CD8-positive, alpha-beta memory T cell (primary cell): ENCODE data around the gene CAMKK1. TPM values are rescaled to one million over a fixed set of nuclear protein-coding genes. Genes with fewer than 3 reads are reported as not detected.
A peak's percentile ranks its signal among the peaks of the same experiment; 100 is the strongest.

Experiments used
- CTCF ChIA-PET: fragments of 350-600 bp; sonication (Branson Sonifier 250); formaldehyde crosslinking; loops from one replicate; lab custom pipeline; 2021; ENCODE audit warnings: antibody characterized with exemption; lab: Charles Lee
- POLR2A ChIA-PET: fragments of 350-600 bp; sonication (Branson Sonifier 250); formaldehyde crosslinking; loops from one replicate; lab custom pipeline; 2021; ENCODE audit warnings: antibody characterized with exemption; lab: Charles Lee
- DNase-seq, 5 donors: peaks; one replicate each; pipeline versions ENCODE4 v3.0.0 to v3.0.0-alpha.2; 2020 to 2022; ENCODE audit warnings: mixed read lengths in 1 of 5
- H3K27ac ChIP-seq: one replicate; pipeline ENCODE4 v1.7.0; 2013; ENCODE audit warnings: low read depth, mild to moderate bottlenecking, low read length, moderate library complexity
- H3K27me3 ChIP-seq: 2 replicates; pipeline ENCODE4 v1.7.0; 2013; ENCODE audit warnings: low read length, mild to moderate bottlenecking; ENCODE audit not compliant: insufficient read depth, poor library complexity, severe bottlenecking
- H3K36me3 ChIP-seq: 2 replicates; pipeline ENCODE4 v1.7.0; 2013; ENCODE audit warnings: mild to moderate bottlenecking, low read length, moderate library complexity; ENCODE audit not compliant: insufficient read depth
- H3K4me1 ChIP-seq: 2 replicates; pipeline ENCODE4 v1.7.0; 2013; ENCODE audit warnings: mild to moderate bottlenecking, low read length, moderate library complexity; ENCODE audit not compliant: insufficient read depth
- H3K4me3 ChIP-seq: 2 replicates; pipeline ENCODE4 v1.7.0; 2013; ENCODE audit warnings: mild to moderate bottlenecking, low read length
- H3K9me3 ChIP-seq: 2 replicates; pipeline ENCODE4 v1.7.0; 2013; ENCODE audit warnings: mild to moderate bottlenecking, low read length
- H3K27ac Mint-ChIP-seq, 8 donors: one replicate each; pipeline ENCODE4 v1.8.0; 2020 to 2021; ENCODE audit warnings: mixed read lengths in 8 of 8, mild to moderate bottlenecking in 6 of 8, inconsistent platforms in 3 of 8, moderate library complexity in 3 of 8
- H3K27me3 Mint-ChIP-seq, 2 donors: one replicate each; pipeline ENCODE4 v1.8.0; 2020 to 2021; ENCODE audit warnings: mixed read lengths in 2 of 2, mild to moderate bottlenecking in 1 of 2, moderate library complexity in 1 of 2
- H3K36me3 Mint-ChIP-seq, 3 donors: one replicate each; pipeline ENCODE4 v1.8.0; 2020 to 2021; ENCODE audit warnings: mixed read lengths in 3 of 3, inconsistent platforms in 1 of 3, mild to moderate bottlenecking in 1 of 3
- H3K4me1 Mint-ChIP-seq, 3 donors: one replicate each; pipeline ENCODE4 v1.8.0; 2020 to 2021; ENCODE audit warnings: mixed read lengths in 3 of 3, inconsistent platforms in 1 of 3, mild to moderate bottlenecking in 1 of 3
- H3K4me3 Mint-ChIP-seq, 7 donors: one replicate each; pipeline ENCODE4 v1.8.0; 2020 to 2021; ENCODE audit warnings: mixed read lengths in 7 of 7, mild to moderate bottlenecking in 6 of 7, moderate library complexity in 4 of 7, inconsistent platforms in 2 of 7
- H3K9me3 Mint-ChIP-seq, 5 donors: one replicate each; pipeline ENCODE4 v1.8.0; 2020 to 2022; ENCODE audit warnings: mixed read lengths in 5 of 5, mild to moderate bottlenecking in 3 of 5, moderate library complexity in 2 of 5, inconsistent platforms in 1 of 5
- polyA plus RNA-seq: library from polyadenylated mRNA; unstranded; fragments of 300-500 nt; fragmentation: Illumina TruSeq; gene quantifications from one replicate; pipeline ENCODE4 v1.2.3, GENCODE V29; 2021
- total RNA-seq, 2 experiments: library from RNA; stranded (reverse); gene quantifications; one replicate each; pipeline ENCODE4 v1.2.3, GENCODE V29; 2021

CAMKK1 gene
- total and polyA plus RNA-seq, 3 experiments from 2014 or later: 1.1 to 2.7 (median 2.3) TPM

- Mint-ChIP-seq H3K27ac (no peak overlapping the region), H3K27me3 (no peaks in the 10 kb centered on the region), H3K9me3 (no peaks in the 10 kb centered on the region), H3K36me3 (peaks cover 0 to 84% (median 10%) of the 10 kb centered on the region in 3 donors), H3K4me1 (peaks cover 0 to 4% (median 0%) of the 10 kb centered on the region in 3 donors), H3K4me3 (no peak overlapping the region)
- DNase-seq: no peak
- Histone ChIP-seq H3K9me3 (no peaks in the 10 kb centered on the region), H3K27ac (no peak overlapping the region), H3K36me3 (peaks cover 39% of the 10 kb centered on the region), H3K27me3 (no peaks in the 10 kb centered on the region), H3K4me1 (no peaks in the 10 kb centered on the region), H3K4me3 (no peak overlapping the region)
- ChIA-PET POLR2A (no interaction called here), CTCF (no interaction called here)
Observed at GRCh38 chr17:3928406-3928805, 35.6 kb upstream of the CAMKK1 start.

GRCh38 chr17:3927628-3928340 lies 34.9 kb upstream of the CAMKK1 start:
- Mint-ChIP-seq H3K9me3 (no peaks in the 10 kb centered on the region), H3K4me1 (peaks cover 0 to 4% (median 0%) of the 10 kb centered on the region in 3 donors), H3K36me3 (peaks cover 0 to 80% (median 10%) of the 10 kb centered on the region in 3 donors), H3K27ac (peak overlapping the region in 3 of 8 donors; percentile 38 to 65 (median 42)), H3K27me3 (no peaks in the 10 kb centered on the region), H3K4me3 (no peak overlapping the region)
- peaks cover 39% of the 10 kb centered on the region for H3K36me3 ChIP-seq
- H3K9me3 ChIP-seq: no peaks in the 10 kb centered on the region
- H3K27ac ChIP-seq: no peak overlapping the region
- no peak overlapping the region for H3K4me3 ChIP-seq
- ChIA-PET CTCF (interaction anchor here (2.1 kb wide), 1 partner anchor 13 kb away, joined by 7 read pairs; no protein-coding TSS in a partner anchor), POLR2A (no interaction called here)
- no peaks in the 10 kb centered on the region for H3K4me1 ChIP-seq
- DNase-seq: no peak
- H3K27me3 ChIP-seq: no peaks in the 10 kb centered on the region

GRCh38 chr17:3926860-3927627 lies 34.2 kb upstream of the CAMKK1 start:
- ChIA-PET POLR2A (no interaction called here), CTCF (interaction anchor here (0.9 to 2.1 kb wide), 2 partner anchors 13 to 16 kb away, joined by 3 to 7 read pairs; no protein-coding TSS in a partner anchor)
- Histone ChIP-seq H3K4me3 (no peak overlapping the region), H3K27ac (no peak overlapping the region), H3K4me1 (no peaks in the 10 kb centered on the region), H3K27me3 (no peaks in the 10 kb centered on the region), H3K36me3 (peaks cover 35% of the 10 kb centered on the region), H3K9me3 (no peaks in the 10 kb centered on the region)
- Mint-ChIP-seq H3K36me3 (peaks cover 0 to 73% (median 7%) of the 10 kb centered on the region in 3 donors), H3K27ac (peak overlapping the region in 5 of 8 donors; percentile 38 to 96 (median 66)), H3K4me1 (peaks cover 0 to 4% (median 0%) of the 10 kb centered on the region in 3 donors), H3K9me3 (no peaks in the 10 kb centered on the region), H3K4me3 (no peak overlapping the region), H3K27me3 (no peaks in the 10 kb centered on the region)
- DNase-seq: no peak

- Histone ChIP-seq H3K27ac (no peak overlapping the region), H3K36me3 (peaks cover 32% of the 10 kb centered on the region), H3K4me1 (no peaks in the 10 kb centered on the region), H3K4me3 (no peak overlapping the region), H3K9me3 (no peaks in the 10 kb centered on the region), H3K27me3 (no peaks in the 10 kb centered on the region)
- Mint-ChIP-seq H3K27ac (peak overlapping the region in 7 of 8 donors; percentile 1 to 96 (median 20)), H3K9me3 (no peaks in the 10 kb centered on the region), H3K27me3 (no peaks in the 10 kb centered on the region), H3K4me1 (peaks cover 0 to 4% (median 0%) of the 10 kb centered on the region in 3 donors), H3K4me3 (no peak overlapping the region), H3K36me3 (peaks cover 0 to 64% (median 7%) of the 10 kb centered on the region in 3 donors)
- no peak for DNase-seq
- POLR2A ChIA-PET: no interaction called here
- CTCF ChIA-PET: interaction anchor here (2.1 kb wide), 1 partner anchor 12 kb away, joined by 7 read pairs; no protein-coding TSS in a partner anchor
Observed at GRCh38 chr17:3925684-3926485, 33.0 kb upstream of the CAMKK1 start.

- no peaks in the 10 kb centered on the region for H3K9me3 Mint-ChIP-seq
- no peak overlapping the region for H3K27ac Mint-ChIP-seq
- H3K36me3 ChIP-seq: peaks cover 30% of the 10 kb centered on the region
- H3K4me1 Mint-ChIP-seq: peaks cover 0 to 4% (median 0%) of the 10 kb centered on the region in 3 donors
- no peak overlapping the region for H3K4me3 ChIP-seq
- peaks cover 0 to 56% (median 7%) of the 10 kb centered on the region in 3 donors for H3K36me3 Mint-ChIP-seq
- no peaks in the 10 kb centered on the region for H3K27me3 Mint-ChIP-seq
- H3K9me3 ChIP-seq: no peaks in the 10 kb centered on the region
- no peaks in the 10 kb centered on the region for H3K4me1 ChIP-seq
- H3K27ac ChIP-seq: no peak overlapping the region
- ChIA-PET CTCF (interaction anchor here (3.6 kb wide), 1 partner anchor 11 kb away, joined by 16 read pairs; no protein-coding TSS in a partner anchor), POLR2A (no interaction called here)
- DNase-seq: no peak
- H3K27me3 ChIP-seq: no peaks in the 10 kb centered on the region
- no peak overlapping the region for H3K4me3 Mint-ChIP-seq
Observed at GRCh38 chr17:3924512-3925350, 31.9 kb upstream of the CAMKK1 start.

GRCh38 chr17:3923466-3924190 lies 30.8 kb upstream of the CAMKK1 start:
- Histone ChIP-seq H3K4me3 (no peak overlapping the region), H3K27ac (no peak overlapping the region), H3K27me3 (no peaks in the 10 kb centered on the region), H3K4me1 (no peaks in the 10 kb centered on the region), H3K36me3 (peaks cover 19% of the 10 kb centered on the region), H3K9me3 (no peaks in the 10 kb centered on the region)
- Mint-ChIP-seq H3K27me3 (no peaks in the 10 kb centered on the region), H3K4me1 (peaks cover 0 to 4% (median 0%) of the 10 kb centered on the region in 3 donors), H3K36me3 (peaks cover 0 to 45% (median 7%) of the 10 kb centered on the region in 3 donors), H3K9me3 (no peaks in the 10 kb centered on the region), H3K4me3 (no peak overlapping the region), H3K27ac (peak overlapping the region in 1 of 8 donors; percentile 72)
- DNase-seq: no peak
- ChIA-PET POLR2A (no interaction called here), CTCF (interaction anchor here (3.6 kb wide), 1 partner anchor 10 kb away, joined by 16 read pairs; no protein-coding TSS in a partner anchor)
